Measurements from ENCODE around the gene SERPINA4.
"Not testable (repeated sequence)": the region's sequence is repeated elsewhere in the genome, so short reads cannot be mapped to it uniquely, and the experiment has no call there.

SERPINA4 gene

DNA sequence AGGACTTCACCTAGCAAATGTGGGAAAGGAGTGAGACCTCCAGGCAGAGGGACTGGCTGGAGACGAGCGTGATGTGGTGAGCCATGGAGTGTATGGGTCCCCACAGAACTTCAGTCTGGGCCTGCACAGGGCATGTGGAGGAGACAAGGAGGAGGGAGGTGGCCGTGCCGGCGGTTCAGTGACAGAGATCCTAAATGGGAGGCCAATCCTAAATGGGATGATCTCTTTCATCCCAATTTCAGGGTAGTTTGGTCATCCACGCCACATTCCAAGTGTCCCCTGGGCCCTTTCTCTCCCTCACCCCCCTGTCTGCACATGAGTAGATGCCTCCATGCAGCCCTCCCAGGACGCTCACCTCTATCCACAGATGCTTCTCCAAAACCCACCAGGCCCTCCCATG lies 33.2 kb downstream of the SERPINA4 start:
- DNase-seq: no peak

DNA sequence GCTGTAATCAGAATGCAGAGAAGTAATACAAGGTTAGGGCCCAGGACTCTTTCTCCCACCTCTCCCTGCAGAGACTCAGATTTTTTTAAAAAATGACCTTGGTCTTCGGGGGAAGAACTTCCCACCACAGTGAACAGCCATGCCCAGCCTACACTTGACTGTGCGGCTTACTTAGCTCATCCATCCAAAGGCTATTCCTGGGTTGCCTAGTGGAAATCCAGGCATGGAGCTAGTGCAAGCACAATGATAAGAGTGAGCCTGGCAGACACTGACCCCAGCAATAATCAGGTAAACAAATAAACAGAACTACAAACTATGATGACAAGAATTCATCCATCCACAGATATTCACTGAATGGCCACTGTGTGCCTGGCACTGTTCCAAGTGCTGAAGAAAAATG lies 34.7 kb downstream of the SERPINA4 start:
- no peak for DNase-seq

DNA sequence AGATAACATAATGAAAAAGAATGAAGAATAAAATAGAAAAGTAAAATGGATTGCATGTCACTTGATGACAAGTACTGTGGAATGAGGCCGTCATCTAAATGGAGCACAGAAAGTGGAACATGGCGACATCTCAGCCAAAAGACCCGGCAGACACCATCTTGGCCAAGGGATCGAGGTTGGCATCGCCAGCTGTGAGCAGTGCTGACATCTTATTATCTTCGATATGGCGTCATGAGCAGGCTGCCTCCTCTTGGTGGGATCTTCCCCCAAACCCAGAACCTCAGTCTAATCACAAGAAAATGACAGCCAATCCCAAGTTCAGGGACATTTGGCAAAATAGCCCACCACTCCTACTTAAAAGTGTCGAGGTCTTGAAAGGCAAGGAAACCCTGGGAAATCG lies 35.1 kb downstream of the SERPINA4 start:
- DNase-seq: no peak

DNA sequence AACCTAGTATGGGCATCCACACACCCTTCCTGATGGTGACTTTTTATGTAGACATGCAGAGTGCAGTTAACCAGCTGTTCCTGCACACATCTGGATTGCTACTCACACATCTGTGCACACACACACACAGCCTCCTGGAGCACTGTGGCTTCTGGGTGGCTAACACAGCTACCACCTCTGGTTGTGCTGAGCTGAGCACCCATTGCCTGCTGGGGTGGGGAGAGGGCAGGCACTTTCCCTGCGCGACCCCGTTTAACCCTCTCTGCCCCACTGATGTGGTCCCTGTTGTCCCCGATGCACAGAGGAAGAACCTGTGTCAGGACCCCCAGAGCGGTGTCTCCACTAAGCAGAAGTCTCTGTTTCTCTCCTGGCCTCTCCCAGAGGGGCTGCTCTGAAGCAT lies 36.5 kb downstream of the SERPINA4 start:
- no peak for DNase-seq

DNA sequence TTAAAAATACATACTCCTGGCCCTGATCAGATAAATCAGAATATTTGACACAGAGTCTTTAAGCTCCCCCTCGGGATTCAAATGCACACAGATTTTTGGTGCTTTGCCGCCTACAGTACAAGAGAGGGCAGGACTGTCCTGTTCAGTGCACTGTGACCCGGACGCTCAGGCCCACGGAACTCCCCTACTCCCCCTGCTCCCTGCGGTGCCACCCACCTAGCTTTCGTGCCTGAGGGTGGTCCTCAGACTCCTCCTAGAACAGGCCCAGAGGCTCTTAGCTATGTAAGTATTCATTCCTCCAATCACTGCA lies 37.2 kb downstream of the SERPINA4 start:
- DNase-seq: no peak

DNA sequence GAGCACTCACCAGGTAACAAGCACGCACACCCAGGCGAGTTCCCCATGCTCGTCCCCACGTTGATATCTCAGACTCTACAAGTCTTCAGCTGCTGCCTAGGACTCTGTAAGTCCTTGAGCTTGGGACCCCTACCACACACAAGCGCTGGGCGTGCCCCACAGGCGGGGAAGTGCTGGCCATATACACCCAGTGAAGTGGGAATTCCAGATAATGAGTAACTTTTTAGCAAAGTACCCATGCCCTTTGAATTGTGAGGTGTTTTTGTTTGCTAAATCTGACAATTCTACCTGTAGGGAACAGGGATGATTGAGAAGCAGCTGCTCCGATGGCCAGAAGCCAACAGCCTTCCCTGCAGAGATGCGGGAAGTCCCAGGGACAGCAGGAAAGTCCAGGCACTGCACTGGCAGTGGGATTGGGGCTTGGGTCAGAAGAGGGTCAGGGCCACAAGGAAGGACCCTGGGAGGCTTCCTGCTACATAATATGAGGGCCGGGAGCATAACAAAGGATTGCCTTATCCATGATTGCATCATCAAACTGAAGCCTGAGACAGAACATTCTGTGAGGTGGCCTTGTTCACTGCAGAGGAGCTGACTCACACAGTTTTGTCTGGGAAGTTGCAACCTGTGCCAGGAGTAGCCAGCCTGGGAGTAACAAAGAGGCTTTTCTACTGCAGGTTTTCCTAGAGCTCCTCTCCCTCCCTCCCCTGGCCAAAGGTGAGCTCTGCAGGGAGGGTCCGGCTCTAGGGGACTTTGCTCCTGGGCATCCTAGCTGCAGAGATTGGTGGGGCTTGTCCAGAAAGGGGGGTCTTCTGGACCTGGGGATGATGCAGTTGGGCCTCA lies 37.8 kb downstream of the SERPINA4 start:
- no peak for DNase-seq

DNA sequence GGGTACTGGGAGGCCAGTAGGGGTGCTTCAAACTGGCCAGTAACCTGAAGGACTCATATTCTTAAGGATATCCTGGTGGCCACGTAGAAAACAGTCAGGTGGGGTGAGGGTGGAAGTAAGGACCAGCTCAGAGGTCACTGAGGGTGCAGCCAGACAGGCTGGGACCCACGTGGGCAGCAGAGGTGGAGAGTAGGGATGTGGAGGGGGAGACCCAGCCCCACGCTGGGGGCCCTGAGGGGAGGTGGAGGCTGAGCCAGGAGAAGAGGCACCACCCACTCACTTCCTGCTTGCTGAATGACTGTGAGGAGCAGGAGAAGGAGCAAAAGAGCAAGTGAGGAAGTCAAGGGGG lies 38.4 kb downstream of the SERPINA4 start:
- DNase-seq: no peak

DNA sequence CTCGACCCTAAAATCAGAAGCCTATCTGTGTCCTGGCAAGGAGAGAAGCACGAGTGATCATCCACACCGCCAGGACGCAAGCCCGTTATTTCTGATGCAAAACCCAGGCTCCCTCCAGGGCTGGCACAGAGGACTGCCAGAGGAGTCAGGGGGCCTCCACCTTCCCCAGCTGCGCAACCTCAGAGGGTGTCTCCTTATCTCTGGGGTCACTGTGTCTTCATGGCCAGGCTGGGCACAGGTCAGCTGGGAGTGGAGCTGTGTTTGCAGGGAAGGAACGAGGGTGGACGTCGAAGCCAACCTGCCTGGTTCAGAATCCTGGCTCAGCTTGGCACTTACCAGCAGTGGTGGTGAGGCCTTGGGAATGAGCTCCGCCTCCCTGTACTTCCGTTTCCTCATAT lies 38.9 kb downstream of the SERPINA4 start:
- DNase-seq: no peak

DNA sequence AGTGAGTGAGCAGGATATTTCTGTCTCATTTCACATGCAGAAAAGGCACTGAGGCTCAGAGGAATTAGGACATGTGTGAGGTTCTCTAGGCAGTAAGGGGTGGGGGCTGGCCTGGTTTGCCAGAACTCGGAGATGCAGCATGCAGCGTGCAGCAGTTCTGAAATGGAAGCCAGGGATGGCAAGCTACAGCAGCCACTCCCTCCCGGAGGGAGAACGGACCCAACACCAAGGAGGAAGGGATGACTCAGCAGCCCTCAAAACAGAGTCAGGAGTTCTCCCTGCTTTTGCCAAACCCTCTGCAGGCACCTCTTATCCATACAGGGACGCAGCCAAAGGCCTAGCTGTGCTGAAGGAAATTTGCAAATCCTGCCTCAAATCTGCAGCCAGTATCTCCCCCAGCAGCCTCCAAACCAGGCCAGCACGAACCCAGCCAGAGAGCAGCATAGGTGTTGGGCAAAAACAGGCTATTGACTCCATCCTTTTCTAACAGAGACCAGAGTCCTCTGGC lies 40.7 kb downstream of the SERPINA4 start:
- DNase-seq: no peak

DNA sequence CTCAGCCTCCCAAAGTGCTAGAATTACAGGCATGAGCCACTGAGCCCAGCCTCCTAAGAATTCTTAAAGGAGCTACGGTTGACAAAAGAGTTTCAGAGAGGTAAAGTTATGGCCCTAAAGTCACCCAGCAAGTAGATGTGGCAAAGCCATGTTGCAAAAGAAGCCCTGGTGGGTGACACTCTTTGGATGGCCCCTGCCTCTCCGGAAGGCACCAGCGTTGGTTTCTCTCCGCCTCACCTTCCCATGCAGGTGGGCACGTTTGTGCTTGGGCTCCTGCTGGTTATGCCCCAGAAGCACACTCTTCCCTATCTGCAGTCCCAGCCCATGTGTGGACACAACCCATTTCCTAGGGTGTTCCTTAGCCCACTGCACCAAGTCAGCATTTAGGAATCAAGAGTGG lies 41.5 kb downstream of the SERPINA4 start:
- DNase-seq: no peak

DNA sequence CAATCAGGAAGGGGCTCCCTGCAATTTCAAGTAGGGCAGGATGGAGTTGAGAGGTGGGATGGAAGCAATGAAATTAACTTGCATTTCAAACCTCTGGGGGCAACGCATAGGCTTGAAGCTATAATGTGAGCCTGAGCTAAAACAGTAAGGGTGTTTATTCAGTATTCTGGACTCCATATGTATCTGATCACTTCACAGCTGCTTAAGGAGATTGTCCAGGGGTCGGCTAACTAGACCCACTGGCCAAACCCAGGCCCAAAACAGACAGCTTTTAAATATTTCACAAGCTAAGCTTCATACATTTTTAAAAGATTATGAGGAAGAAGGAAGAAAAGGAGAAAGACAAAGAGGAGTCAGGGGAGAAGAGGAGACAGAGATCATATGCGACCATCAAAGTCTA lies 44.1 kb downstream of the SERPINA4 start:
- DNase-seq: no peak

DNA sequence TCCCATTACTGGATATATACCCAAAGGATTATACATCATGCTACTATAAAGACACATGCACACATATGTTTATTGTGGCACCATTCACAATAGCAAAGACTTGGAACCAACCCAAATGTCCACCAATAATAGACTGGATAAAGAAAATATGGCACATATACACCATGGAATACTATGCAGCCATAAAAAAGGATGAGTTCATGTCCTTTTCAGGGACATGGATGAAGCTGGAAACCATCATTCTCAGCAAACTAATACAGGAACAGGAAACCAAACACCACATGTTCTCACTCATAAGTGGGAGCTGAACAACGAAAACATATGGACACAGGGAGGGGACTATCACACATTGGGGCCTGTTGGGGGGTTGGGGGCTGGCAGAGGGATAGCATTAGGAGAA lies 47.7 kb downstream of the SERPINA4 start:
- not testable (repeated sequence) for DNase-seq

DNA sequence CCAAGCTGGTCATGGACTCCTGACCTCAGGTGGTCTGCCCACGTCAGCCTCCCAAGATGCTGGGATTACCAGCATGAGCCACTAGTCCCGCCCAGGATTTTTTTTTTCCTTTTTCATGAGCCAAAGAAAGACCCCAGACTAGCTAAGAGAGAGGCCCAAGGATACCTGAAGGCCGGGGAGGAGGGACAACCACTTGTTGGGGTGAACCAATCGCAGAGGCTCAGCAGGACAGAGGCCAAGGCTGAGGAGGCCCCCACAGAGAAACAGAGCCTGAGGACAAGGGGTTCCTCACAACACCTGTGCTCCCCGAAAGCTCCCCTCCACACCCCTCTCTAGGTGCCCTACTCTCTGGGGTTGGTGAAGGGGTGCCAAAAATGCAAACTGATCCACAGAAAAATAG lies 49.9 kb downstream of the SERPINA4 start:
- DNase-seq: no peak

DNA sequence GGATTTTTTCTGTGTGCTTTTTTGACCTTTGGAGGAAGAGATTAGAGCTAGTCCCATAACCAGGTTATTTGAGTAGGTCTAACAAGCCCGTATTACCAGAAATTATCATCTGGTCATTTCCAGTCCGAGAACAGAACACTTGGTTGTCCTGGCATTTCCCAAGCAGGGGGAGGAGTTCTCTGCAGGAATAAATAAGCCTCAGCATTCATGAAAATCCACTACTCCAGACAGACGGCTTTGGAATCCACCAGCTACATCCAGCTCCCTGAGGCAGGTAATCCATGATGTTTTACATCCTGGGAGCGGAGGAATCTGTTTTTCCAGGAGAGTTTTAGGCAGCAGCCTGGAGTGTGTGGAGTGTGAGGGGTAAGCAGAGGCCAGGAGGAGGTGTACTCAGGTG lies 50.9 kb downstream of the SERPINA4 start, which contains the start of gene SERPINA3:
Gene SERPINA3, plus strand, starts transcription at position 218 of the 400 bp plus-strand sequence. CDS start 2,051 bp downstream, outside the sequence.
- no peak for DNase-seq

DNA sequence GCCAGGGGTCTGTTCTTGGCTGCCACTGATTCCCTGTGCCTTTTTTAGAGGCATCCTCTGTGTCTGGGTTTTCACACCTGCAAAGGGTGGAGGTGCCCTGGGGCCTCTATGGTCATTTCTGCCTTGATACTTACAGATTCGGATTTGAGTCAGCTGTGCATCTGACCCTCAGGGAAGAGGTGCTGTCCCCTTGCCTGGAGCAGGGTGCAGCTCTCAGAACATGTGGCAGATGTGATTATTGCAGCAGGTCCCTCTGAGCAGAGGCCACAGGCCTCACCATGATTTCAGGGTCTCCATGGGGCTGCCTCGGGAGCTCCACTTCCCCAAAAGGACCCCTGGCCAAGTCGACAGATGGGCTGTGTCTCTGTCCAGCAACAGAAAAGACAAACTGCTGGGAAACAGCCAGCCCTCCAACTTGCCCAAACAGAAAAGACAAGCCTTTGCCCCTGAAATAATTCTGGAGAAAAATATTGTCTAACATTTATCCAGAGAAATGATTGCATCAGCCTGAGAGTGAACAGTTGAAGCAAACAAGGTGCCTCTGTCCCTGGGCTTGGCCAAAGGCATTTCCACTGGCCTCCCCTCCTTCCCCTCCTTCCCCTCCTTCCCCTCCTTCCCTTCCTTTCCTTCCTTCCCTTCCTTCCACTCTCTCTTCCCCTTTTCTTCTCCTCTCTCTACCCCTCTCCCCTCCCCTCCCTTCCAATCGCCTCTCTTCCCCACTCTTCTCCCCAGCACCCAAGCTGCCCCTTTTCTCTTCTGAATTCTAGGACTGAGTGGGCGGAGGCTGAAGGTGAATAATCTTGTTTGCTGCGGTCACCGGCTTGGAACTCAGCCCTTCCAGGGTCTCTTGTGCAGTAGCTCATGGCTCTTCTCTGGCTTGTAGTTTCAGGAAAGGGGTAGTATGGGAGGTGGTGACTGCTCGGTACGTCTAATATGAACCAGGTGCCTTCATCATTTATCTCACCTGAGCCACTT lies 51.6 kb downstream of the SERPINA4 start:
- DNase-seq: no peak

DNA sequence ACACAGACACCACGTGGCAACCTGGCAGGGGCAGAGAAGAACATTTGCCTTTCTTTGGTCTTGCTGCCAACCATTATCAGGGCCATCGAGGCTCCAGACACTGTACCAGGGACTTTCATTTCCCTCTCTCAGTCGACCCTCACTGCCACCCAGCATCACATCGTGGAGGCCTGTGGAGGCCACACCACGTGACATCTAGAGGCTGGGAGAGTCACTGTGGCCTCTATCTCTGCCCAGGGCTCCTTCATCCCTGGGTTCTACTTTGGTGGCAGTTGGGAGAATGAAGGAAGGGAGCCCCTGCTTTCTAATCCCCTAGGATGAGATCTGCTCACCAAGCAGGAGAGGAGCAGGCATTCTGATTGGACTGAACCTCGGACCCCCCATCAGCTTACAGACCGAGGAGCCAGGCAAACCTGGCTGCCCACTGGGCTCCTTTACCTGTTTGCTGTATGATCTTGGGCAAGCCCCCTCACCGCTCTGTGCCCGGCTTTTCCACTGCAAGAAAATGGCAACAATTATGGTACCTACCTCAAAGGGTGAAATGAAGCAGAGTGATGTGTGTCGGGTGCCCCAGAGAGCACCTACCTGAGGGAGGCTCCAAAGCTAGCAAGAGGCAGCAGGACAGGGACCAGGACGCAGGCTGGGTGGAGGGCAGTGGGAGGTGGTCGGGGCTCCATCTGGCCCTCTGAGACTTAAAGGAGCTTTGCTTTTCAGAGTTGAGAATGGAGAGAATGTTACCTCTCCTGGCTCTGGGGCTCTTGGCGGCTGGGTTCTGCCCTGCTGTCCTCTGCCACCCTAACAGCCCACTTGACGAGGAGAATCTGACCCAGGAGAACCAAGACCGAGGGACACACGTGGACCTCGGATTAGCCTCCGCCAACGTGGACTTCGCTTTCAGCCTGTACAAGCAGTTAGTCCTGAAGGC lies 52.7 kb downstream of the SERPINA4 start:
- no peak for DNase-seq

DNA sequence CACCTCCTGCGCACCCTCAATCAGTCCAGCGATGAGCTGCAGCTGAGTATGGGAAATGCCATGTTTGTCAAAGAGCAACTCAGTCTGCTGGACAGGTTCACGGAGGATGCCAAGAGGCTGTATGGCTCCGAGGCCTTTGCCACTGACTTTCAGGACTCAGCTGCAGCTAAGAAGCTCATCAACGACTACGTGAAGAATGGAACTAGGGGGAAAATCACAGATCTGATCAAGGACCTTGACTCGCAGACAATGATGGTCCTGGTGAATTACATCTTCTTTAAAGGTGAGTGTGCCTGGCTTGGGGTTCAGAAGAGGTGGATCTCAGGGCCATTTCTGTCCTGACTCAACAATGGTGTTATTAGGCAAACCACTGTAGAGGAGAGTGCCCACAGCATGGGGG lies 53.6 kb downstream of the SERPINA4 start:
- no peak for DNase-seq

DNA sequence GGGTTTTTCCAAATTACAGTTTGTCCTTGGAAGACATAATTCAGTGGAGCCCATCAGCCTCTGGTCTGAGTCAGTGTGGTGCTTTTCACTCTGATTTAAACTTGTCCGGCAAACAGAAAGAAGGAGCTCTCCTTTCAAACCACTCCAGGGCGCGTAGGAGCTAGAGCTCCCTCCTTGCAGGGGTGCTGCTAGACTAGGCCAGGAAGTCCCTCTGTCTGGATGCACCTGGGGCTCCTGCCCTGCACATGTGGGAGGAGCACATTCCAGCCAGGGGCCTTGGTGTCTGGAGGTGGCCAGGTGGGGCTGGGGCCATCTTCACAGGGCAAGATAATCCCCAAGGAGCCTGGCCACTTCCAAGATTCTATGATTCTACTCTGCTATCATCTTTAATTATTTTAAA lies 54.0 kb downstream of the SERPINA4 start:
- DNase-seq: no peak

DNA sequence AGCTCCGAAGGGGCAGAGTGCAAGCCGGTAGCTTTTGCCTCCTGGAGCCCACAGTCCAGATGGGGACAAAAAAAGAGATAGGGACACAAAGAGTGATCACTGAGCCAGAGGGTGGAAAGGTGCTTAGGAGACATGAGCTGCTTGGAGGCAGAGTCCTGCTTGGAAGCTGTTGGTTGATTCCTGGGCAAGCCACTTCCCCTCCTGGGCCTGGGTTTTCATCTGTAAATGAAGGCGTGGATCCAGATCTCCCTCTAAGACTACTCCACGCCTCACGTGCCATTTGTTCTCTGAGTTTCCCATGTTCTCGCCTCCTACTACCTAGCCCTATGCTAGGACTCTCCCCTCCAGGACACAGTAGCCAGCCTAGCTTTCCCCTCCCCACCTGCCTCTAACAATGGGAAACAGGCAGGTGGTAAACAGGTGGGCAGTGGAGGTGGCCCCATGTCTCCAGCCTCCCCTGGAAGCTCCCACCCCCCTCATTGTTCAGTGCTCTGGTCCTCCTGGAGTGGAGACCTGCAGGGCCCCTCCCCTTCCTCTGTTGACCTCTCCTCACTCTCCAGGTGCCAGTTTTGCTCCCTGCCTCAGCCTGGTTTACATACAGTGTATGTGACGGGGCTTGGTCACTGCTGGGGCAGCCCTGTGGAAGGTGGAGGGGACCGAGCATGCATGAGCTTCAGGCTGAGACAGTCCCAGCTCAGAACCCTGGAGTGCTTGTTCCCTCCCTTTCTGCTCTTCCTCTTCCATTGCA lies 54.8 kb downstream of the SERPINA4 start:
- DNase-seq: no peak

DNA sequence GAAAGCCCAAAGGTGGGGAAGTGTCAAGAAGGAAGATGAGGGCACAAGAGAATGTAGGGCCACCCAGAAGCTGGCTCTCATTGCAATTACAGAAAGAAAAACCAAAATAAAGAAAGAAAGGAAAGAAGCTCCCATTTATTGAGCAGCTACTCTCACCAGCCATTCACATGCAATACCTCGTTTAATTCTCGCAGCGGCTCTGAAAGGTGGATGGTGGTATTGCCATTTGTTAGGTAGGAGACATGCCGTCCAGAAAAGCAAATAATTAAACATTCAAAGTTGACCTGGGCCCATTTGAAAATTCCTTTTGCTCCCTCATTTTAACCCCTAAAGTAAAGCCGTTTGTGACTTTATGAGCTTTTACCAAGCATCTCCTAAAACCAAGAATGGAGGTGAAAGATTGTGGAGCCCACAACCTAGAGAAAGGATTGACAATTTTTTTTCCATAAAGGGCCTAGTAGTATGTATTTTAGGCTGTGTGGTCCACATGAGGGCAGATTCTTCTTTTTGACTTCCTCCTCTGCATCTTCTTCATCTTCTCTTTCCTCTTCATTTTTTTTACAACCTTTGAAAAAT lies 56.2 kb downstream of the SERPINA4 start:
- DNase-seq: no peak

DNA sequence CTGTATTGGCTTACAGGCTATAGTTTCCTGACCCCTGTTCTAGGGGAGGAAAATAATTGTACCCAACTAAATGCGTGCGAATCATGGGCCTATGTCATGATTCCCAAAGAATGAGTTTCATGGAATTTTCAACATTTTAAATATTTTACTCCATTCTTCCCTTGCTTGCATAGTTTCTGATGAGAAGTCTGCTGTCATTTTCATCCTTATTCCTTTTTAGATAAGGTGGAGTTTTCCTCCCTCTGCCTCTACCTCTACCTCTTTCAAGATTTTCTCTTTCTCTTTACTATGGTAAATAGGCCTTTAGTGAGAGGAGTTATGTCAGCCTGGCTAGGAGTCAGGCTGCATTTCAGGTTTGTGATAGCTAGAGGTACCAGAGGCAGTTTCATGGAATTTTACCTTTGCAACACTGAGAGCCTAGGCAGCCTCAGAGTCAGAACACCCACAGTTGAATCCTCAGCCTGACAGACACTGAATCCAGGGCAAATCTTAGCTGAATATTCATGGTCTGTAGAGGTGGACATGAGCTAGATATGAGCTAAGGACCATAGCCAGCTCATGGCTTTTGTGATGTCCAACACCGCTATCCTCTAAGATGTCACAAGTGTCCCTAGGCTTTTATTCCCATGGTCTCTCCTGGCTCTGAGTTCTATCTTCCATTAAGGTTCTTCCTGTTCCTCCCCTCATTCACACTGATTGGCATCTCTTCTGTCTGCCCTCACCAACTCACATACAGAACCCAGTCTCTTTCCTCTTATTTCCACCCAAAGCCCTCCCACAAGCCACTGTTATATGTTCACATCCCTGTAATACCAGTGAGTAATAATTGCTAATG lies 57.0 kb downstream of the SERPINA4 start:
- no peak for DNase-seq
